ENCODE results near the gene VASP.

The VASP gene

DNA sequence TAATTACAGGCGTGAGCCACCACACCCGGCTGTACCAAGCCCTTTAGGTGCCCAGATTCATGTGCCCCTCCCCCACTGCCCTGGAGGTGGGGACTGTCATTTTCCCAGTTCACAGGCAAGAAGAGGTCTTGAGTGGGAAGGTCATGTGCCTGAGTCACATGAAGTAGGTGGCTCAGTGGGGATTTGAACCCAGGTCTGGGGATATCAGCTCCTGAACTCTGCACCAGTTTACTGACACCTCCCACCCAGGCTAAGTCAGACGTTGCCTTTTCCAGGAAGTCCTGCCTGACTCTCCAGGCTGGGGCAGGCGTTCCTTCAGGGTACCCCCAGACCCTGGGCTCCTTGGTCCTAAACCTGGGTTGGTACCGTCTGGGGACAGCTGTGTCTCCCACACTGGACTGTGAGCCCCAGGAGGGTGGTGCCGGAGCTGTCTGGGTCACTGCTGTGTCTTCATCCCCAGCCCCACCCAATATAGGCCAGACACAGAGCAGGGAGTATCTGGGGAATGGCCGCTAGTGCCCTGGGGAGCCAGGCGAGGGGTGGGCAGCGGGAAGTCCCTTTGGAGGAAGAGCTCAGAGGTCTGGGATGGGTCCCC is 8.6 kb downstream of the VASP start:
- no peak for DNase-seq

DNA sequence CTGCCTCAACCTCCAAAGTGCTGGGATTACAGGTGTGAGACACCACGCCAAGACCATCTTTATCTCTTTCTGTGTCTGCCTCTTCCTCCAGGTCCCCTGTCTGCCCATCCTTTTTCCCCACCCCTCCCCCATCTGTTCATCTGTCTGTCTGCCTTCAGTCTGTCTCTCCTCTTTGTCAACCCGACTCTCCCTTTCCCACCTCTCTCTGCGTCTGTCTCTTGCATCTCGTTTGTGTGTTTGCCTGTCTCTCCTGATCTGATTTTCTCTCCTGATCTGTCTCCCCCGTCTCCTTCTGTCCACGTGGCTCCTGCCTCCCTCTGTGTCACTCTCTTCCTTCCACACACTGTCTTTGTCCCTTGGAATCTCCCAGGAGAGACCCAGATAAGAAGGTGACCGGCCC is 10.0 kb downstream of the VASP start:
- DNase-seq: no peak

DNA sequence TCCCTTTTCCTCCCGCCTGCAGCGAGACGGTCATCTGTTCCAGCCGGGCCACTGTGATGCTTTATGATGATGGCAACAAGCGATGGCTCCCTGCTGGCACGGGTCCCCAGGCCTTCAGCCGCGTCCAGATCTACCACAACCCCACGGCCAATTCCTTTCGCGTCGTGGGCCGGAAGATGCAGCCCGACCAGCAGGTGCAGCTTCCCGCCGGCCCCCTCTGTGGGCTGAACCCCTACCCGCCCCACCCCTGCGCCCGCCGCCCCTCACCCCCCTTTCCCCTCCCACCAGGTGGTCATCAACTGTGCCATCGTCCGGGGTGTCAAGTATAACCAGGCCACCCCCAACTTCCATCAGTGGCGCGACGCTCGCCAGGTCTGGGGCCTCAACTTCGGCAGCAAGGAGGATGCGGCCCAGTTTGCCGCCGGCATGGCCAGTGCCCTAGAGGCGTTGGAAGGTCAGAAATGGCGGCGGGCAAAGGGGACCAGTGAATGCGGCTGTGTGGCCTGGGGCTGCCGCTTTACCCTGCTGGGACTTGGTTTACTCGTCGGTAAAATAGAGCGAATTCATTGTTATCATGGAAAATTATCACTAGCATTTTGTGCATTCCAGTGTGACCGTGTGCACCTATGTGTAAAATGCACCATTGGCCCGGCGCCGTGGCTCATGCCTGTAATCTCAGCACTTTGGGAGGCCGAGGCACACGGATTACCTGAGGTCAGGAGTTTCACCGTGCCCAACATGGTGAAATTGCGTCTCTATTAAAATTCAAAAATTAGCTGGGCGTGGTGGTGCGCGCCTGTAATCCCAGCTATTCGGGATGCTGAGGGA is 10.6 kb downstream of the VASP start:
- no peak for DNase-seq

DNA sequence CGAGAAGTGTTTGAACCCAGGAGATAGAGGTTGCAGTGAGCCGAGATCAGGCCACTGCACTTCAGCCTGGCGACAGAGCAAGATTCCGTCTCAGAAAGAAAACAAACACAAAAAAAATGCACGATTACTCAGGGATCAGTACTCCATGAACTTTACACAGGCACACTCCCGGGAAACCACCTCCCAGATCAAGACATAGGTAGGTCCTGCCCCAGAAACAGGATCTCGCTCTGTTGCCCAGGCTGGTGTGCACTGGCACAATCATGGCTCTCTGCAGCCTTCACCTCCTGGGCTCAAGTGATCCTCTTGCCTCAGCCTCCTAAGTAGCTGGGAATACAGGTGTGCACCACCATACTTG is 11.2 kb downstream of the VASP start:
- DNase-seq: no peak

DNA sequence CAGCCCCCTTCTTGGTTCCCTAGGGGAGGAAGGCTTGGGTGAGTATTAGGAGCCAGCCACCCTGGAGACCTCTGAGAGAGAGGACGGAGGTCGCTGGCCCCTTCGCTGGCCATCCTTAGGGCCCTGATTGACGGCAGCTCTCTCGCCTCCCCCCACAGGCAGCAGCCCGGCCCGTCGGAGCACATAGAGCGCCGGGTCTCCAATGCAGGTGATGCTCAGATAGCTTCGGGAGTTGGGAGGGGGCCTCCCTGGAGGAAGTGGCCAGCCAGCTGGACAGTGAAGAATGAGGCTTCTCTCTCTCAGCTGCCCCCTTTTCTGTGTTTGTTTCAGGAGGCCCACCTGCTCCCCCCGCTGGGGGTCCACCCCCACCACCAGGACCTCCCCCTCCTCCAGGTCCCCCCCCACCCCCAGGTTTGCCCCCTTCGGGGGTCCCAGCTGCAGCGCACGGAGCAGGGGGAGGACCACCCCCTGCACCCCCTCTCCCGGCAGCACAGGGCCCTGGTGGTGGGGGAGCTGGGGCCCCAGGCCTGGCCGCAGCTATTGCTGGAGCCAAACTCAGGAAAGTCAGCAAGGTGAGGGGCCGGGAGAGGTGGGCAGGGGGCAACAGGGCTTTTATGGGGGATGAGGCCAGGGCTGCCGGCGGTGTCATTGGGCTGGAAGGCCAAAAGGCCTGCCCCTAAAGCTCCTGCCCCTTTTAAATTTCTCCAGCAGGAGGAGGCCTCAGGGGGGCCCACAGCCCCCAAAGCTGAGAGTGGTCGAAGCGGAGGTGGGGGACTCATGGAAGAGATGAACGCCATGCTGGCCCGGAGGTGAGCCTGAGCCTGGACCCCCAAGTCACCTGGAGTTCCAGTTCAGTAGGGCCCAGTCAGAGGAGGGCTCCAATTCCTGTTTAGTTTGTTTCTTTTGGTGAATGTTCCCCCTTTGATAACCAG is 15.0 kb downstream of the VASP start:
- no peak for DNase-seq

DNA sequence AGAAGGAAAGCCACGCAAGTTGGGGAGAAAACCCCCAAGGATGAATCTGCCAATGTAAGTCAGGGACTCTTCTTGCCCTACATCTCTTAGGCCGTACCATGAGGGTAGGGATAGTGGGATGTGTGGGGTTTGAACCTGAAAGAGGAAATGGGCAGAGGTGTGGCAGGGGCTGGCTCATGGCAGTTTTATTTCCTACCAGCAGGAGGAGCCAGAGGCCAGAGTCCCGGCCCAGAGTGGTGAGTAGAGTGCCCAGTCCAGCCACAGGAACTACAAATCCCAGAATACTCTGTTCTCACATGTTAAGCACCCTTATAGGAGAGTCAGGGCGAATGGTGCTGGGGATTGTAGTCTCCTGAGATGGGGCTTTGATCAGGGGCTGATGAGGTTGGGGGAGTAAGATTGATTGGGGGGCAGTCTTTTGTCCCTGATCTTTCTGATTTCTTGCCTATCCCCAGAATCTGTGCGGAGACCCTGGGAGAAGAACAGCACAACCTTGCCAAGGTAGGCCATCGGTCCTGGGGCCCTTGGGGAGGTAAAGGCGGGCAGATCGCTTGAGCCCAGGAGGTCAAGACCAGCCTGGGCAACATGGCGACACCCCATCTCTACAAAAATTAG is 16.5 kb downstream of the VASP start:
- peak; percentile 82 to 91 for DNase-seq

DNA sequence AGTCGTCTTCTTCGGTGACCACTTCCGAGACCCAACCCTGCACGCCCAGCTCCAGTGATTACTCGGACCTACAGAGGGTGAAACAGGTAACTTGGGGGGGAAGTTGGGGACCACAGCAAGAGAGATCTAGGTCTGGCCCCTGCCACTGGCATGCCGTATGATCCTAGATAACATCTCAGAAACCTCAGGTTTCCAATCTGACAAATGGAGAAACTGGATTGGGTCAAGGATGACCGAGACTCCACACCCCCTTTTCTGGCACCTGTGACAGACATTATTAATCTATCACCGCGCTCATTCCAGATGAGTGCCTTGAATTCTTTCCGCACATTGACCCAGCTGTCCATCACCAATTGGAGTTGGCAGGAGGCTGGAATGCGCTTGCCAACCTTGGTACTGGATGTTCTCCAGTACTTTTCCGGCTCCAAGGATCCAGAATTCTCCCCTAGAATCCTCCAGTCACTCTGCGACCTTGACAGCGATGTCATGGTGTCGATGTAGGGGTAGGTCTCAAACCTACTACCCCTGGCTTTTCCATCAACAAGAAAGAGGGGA is 17.4 kb downstream of the VASP start:
- DNase-seq: no peak

DNA sequence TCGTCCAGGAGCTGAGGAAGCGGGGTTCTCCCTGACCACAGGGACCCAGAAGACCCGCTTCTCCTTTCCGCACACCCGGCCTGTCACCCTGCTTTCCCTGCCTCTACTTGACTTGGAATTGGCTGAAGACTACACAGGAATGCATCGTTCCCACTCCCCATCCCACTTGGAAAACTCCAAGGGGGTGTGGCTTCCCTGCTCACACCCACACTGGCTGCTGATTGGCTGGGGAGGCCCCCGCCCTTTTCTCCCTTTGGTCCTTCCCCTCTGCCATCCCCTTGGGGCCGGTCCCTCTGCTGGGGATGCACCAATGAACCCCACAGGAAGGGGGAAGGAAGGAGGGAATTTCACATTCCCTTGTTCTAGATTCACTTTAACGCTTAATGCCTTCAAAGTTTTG is 18.9 kb downstream of the VASP start:
- DNase-seq: peak; percentile 70 to 90

DNA sequence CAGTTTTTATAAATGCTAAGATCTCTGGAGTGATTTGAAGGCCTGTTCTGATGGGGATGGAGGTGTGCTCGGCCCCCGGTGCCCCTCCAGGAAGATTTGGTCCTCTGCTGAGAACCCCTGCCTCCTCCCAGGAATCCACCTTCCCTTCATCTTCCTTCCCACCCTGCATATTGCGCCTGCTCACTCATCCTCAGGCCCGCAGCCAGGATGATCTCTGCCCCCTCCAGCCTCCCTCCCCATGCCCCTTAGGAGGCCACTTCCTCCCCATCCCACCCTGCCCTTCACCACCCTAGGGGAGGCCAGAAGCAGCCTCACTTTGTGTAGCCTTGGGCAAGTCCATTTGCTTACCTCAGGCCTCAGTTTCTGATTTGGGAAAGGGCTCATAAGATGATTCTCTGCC is 19.7 kb downstream of the VASP start:
- no peak for DNase-seq

DNA sequence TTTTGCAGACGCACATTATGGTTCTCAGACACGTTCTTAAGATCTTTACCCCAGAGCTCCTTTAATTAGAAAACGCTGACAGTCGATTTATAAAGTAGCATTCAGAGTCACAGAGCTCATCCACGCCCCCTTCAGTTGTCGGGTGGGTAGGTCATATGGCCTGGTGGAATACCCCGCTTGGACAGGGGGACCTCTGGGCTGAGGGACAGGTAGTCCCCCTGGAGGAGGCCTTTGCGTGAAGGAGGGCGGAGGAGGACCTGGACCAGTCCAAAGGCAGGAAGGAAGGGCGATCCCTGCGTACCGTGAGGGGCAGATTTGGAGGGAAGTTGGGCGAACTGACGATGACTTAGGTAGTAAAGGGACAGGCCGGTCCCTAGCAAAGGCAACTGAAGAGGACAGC is 20.5 kb downstream of the VASP start:
- no peak for DNase-seq

DNA sequence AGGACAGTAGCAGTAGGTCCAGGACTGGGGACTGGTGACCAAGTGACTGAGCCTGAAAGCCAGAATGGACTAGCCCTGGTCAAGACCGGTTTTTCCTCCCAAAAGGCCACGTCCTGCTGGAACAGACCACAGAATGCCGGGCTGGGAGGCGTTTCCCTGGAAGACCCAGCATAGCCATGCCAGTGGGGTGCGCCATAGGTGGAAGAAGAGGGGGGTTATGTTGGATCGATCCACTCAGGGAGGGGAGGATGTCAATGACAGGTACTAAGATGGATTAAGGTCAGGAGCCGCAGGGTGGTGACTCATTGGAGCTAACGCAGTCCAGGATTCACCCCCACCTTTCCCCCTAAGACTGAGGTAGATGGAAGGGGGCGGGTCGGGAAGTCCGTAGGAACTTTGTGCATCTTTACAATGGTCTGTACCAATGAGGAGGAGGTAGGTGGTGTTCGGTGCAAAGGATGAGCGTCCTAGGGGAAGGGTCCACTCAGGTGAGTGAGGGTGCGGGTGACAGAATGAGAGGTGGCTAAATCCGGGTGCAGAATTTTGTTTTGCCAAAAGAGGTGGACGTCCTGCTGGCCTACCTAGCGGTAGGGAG is 21.0 kb downstream of the VASP start:
- peak in 1 of 2 experiments; percentile 41 for DNase-seq

DNA sequence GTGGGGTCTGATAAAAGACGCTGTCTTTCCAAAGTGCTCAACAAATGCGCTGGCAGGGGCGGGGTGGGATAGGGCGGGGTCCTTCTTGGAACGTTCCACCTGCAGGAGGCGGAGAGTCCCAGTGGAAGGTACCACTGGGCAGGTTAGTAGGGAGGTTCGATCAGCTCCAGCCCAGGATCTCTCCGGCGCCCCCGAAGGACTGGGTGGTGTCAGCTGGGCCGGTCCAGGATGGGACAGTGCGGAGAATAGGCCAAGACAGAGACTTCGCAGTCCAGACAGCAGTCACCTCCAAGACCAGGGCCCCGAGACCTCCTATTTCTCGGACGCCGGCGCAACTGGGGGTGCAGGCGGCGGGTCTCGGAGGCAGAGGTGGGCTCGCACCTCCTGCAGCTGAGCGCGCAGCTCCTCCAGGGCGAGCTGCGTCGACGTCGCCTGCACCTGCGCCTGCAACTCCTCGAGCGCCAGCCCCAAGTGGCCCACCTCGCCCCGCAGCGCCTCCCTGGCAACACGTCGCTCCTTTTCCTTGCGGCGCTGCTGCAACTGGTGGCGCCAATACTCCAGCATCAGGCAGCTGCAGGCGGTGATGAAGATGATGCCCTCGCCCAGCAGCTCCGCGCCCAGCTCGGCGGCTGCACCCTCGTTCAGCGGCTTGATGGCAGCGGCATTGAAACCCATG is 21.6 kb downstream of the VASP start:
- peak; percentile 76 to 88 for DNase-seq

DNA sequence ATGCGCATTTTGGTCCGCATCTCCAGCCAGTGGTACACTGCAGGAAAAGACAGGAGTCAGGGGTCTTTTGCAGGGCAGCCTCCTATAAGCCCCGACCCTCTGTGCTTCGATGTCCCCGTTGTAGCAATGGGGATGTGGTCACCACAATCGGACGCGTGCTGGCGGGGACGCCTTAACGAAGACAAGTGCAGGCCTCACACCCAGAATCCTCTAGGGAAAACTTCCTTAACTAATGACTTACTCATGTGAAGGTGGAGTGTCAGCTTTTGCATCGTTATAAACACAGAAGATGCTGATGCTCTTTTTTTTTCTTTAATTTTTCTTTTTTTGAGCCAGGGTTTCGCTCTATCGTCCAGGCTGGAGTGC is 22.1 kb downstream of the VASP start:
- peak in 1 of 2 experiments; percentile 44 for DNase-seq

DNA sequence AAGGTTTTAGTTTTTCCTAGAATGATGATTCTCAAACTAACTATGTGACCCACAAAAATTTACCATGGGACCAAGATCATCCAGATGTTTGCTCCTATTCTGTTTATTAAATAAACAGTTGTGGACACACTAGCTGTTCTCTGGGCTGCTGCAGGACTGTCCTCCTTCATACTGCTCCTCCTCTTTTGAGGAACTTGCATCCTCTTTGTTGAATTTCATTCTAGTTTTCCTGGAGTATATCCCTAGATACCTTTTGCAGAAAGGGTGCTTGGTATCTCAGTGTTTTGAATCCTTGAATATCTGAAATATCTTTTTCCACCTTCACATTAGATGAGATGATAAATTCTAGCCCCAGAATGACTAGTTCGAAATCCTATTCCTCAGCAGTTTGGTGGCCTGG is 24.1 kb downstream of the VASP start:
- no peak for DNase-seq

DNA sequence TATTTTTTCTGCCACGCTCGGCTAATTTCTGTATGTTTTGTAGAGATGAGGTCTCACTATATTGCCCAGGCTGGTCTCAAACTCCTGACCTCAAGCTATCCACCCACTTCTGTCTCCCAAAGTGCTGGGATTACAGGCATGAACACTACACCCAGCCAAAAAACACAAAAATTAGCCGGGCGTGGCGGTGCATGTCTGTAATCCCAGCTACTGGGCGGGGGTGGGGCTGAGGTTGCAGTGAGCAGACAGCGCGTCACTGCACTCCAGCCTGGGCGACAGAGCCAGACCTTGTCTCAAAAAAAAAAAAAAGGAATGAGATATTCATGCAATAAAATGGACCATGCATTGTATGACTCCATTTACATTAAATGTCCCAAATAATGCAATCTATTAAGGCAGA is 32.2 kb downstream of the VASP start:
- no peak for DNase-seq

DNA sequence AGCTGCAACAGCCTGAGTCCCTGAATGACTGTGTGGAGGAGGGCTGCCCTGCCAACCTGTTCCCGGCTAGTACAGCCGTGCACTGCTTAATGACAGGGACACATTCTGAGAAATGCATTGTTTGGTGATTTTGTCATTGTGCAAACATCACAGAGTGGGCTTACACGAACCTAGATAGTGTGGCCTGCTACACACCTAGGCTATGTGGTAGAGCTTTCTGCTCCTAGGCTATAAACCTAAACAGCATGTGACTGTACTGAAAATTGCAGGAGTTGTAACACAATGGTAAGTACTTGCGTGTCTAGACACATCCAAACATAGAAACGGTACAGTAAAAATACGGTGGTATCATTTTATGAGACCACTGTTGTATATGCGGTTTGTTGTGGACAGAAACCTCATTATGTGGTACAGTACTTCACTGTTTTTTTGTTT is 35.0 kb downstream of the VASP start:
- DNase-seq: no peak

DNA sequence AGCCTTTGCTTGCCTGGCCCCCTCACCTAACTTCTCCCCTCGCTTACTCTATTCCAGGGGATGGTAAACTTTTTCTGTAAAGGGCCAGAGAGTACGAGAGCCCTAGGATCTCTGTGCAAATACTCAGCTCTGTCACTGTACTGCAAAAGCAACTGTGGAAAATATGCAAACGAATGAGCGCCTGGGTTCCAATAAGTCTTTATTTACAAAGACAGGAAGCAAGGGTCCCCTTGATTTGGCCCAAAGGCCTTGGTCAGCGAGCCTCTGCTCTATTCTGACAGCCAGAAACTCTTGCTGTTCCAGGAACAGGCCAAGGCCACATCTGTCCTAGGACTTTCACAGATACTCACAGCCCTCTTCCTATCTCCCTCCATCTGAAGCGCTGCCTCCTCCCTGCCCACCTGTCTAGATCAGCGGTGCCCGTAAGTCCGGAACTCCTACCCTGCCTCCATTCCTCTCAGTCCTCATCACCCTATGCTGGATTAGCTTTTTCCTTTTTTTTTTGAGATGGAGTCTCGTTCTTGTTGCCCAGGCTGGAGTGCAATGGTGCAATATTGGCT is 40.0 kb downstream of the VASP start:
- DNase-seq: peak; percentile 13 to 46

DNA sequence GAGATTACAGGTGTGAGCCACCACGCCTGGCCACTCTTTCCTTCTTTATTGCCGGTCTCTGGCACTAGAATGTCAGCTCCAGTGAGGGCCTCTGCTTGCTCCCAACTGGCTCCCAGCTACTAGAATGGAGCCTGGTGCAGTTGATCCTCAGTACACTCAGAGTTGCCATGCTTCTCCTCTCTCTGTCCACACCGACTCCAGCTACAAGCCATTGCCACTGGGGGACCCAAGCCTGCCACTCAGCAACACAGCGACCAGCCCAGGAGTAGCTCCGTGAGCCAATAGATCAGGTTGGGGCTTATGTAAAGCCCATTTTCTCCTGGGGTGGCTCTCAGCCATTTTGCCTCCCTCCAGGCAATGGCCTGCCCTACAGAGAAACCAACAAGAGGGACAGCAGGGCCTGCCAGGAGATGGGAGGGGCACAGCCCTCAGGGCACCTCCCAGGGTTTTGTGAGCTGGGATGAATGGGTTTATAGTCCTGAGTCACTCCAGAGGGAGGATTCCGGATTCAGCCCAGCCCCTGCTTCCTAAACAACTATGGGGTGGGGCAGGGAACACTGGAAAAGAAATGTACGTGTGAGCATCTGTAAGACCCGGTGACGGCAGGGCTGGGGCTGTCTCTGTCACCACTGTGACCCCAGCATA is 40.8 kb downstream of the VASP start:
- no peak for DNase-seq

DNA sequence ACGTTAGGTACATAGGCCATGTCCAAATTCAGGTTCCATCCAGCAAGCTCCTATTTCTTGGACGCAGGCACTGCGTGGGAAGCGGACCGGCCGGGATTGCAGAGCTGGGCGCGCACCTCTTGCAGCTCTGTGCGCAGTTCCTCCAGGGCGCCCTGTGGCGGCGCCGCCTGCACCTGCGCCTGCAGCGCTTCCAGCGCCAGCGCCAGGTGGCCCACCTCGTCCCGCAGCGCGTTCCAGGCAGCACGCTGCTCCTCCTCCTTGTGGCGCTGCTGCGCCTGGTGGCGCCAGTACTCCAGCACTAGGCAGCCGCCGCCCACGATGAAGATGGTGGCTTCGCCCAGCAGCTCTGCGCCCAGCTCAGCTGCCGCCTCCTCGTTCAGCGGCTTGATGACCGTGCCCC is 46.2 kb downstream of the VASP start:
- DNase-seq: peak; percentile 27 to 89

DNA sequence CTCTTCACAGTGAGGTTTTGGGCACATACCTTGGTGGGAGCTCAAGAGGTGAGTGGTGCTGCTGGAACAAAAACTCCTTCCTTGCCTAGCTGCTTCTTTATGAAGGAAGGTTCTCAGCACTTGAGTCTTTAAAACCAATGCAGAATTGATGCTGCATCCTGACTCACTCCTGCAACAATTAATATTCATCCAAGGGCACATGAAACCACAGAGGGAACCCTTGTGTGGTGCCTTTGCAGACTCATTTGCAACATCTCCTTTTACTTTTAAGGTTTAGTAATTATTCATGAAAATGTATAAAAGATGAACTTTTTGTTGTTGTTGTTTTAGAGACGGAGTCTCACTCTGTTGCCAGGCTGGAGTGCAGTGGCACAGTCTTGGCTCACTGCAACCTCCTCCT is 47.2 kb downstream of the VASP start:
- DNase-seq: no peak

DNA sequence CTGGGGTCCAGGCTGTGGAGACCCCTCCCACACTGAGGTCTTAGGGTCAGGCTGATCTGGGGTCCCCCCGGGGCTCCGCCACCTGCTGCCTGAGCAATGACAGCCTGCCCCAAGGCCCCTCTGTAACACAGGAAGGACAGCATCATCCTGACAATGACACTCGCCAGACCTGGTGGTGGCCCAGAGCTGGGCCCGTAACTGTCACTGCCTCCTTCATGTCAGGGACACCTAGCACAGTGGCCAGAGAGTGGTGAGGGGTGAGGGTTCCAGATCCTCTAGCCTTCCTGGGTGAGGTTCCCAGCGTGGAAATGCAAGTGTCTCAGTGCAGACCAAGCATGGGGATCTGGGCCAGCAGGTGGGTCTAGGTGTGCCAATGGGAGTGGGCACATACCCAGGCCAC is 49.6 kb downstream of the VASP start:
- no peak for DNase-seq
